Transverse colon (tissue), 4 donors: ENCODE data around the gene PFN2. TPM values are rescaled to one million over a fixed set of nuclear protein-coding genes. Genes with fewer than 3 reads are reported as not detected.
"Not testable (repeated sequence)": the region's sequence is repeated elsewhere in the genome, so short reads cannot be mapped to it uniquely, and the experiment has no call there.

Experiments used
- DNase-seq: peaks from one replicate; pipeline ENCODE4 v3.0.0-alpha.2; 2019
- H3K27ac ChIP-seq, 4 donors: fragments of 200-600 bp; sonication (generic); 2 replicates each; pipeline ENCODE4 v1.5.1; 2016 to 2018; ENCODE audit warnings: inconsistent platforms in 4 of 4
- H3K27me3 ChIP-seq: fragments of 200-600 bp; sonication (generic); 2 replicates; pipeline ENCODE4 v1.5.1; 2017; ENCODE audit warnings: inconsistent platforms
- H3K36me3 ChIP-seq, 4 donors: fragments of 200-600 bp; sonication (generic); 2 replicates each; pipeline ENCODE4 v1.5.1; 2017 to 2019; ENCODE audit warnings: inconsistent platforms in 4 of 4
- H3K4me1 ChIP-seq, 4 donors: fragments of 200-600 bp; sonication (generic); 2 replicates each; pipeline ENCODE4 v1.5.1; 2017 to 2020; ENCODE audit warnings: inconsistent platforms in 4 of 4
- H3K4me3 ChIP-seq, 4 donors: fragments of 200-600 bp; sonication (generic); 1 replicate in 1 of 4; 2 replicates in 3 of 4; pipeline versions ENCODE4 v1.5.1 to v1.6.1; 2017 to 2019; ENCODE audit warnings: inconsistent platforms in 4 of 4
- H3K9me3 ChIP-seq, 2 donors: fragments of 200-600 bp; sonication (generic); 2 replicates each; pipeline ENCODE4 v1.5.1; 2017 to 2019; ENCODE audit warnings: inconsistent platforms in 2 of 2
- CTCF ChIP-seq, 5 experiments: fragments of 200-600 bp in 3 of 5; fragments of 450-650 bp in 2 of 5; sonication (generic) in 3 of 5; IDR thresholded peaks; 1 replicate in 2 of 5; 2 replicates in 3 of 5; pipeline ENCODE4 v1.5.1; 2016 to 2017; ENCODE audit warnings: antibody characterized with exemption in 5 of 5, inconsistent platforms in 3 of 5, mild to moderate bottlenecking in 2 of 5, moderate library complexity in 1 of 5
- EP300 ChIP-seq: sonication (generic); formaldehyde crosslinking; IDR thresholded peaks from one replicate; pipeline ENCODE4 v1.6.1; 2017; ENCODE audit warnings: antibody characterized with exemption, low read depth
- POLR2A ChIP-seq: fragments of 450-650 bp; IDR thresholded peaks from one replicate; pipeline ENCODE4 v1.6.1; 2016; ENCODE audit warnings: antibody characterized with exemption, mild to moderate bottlenecking, moderate library complexity
- POLR2AphosphoS5 ChIP-seq, 3 donors: sonication (generic); formaldehyde crosslinking; IDR thresholded peaks; one replicate each; pipeline ENCODE4 v1.6.1; 2016; ENCODE audit warnings: antibody characterized with exemption in 3 of 3
- WGBS, 2 donors: methylation state at CpG; one replicate each; pipeline ENCODE4 v1.1.5; 2018; ENCODE audit warnings: low coverage in 1 of 2; 5-methylcytosine and 5-hydroxymethylcytosine counted together
- in situ Hi-C, 4 donors: fragments of 200-750 bp; cut with MboI; loops; one replicate each; pipeline versions ENCODE4 v1.15.0 to v1.15.1; 2017; ENCODE audit warnings: low sequenced_read_pairs in 3 of 4, low pct_ligation_motif_present in 1 of 4, low pct_unique_long_range_greater_than_20kb in 1 of 4
- intact Hi-C: fragments of 100-400 bp; cut with DNase I; formaldehyde crosslinking; loops from one replicate; pipeline ENCODE4 v1.15.1; 2023; ENCODE audit warnings: low total_unique reads
- total RNA-seq, 4 donors: library from RNA; depleted of rRNA; stranded (reverse); fragments of >200 nt; gene quantifications; one replicate each; pipeline ENCODE4 v1.1.0, GENCODE V29; 2016

PFN2 gene
- total RNA-seq, 4 donors from 2014 or later, result 14.1 to 49.1 (median 42.6) TPM

GRCh38 chr3:149955449-149955848, 15.2 kb downstream of the PFN2 start:
- no peak overlapping the region for H3K4me3 ChIP-seq
- H3K27me3 ChIP-seq, result no peaks in the 10 kb centered on the region
- intact Hi-C loops (no loop called here), in situ Hi-C loops (loop anchor here (10.0 to 25.0 kb wide), 5 partner anchors 229 to 557 kb away; partner anchors contain the start of gene TSC22D2 (in 1 of the 4))
- no peaks in the 10 kb centered on the region for H3K36me3 ChIP-seq
- H3K4me1 ChIP-seq, result peaks cover 0 to 18% (median 8%) of the 10 kb centered on the region in 4 donors
- WGBS, 2 donors, result 77 to 80% methylated on average over 2 of the region's 2 CpGs
- H3K9me3 ChIP-seq, result no peaks in the 10 kb centered on the region
- no peak for DNase-seq
- H3K27ac ChIP-seq, result no peak overlapping the region
- no peak for TF ChIP-seq EP300
- TF ChIP-seq POLR2AphosphoS5 (IDR thresholded peaks at IDR 0.05), result no peak
- TF ChIP-seq POLR2A, result no peak
- TF ChIP-seq CTCF (IDR thresholded peaks at IDR 0.05), result no peak

GRCh38 chr3:149954812-149955211, 15.9 kb downstream of the PFN2 start:
- Histone ChIP-seq H3K36me3 (no peaks in the 10 kb centered on the region), H3K4me3 (no peak overlapping the region), H3K9me3 (no peaks in the 10 kb centered on the region), H3K27me3 (no peaks in the 10 kb centered on the region), H3K27ac (no peak overlapping the region), H3K4me1 (peaks cover 0 to 18% (median 8%) of the 10 kb centered on the region in 4 donors)
- DNase-seq, result no peak
- WGBS, 2 donors, result 63 to 78% methylated on average over 1 of the region's 1 CpG
- intact Hi-C loops, result no loop called here
- in situ Hi-C loops, result loop anchor here (10.0 to 25.0 kb wide), 5 partner anchors 230 to 557 kb away; partner anchors contain the start of gene TSC22D2 (in 1 of the 4)
- TF ChIP-seq CTCF (IDR thresholded peaks at IDR 0.05) (no peak), EP300 (no peak)

GRCh38 chr3:149949181-149949580, 21.5 kb downstream of the PFN2 start:
- H3K27me3 ChIP-seq, result no peaks in the 10 kb centered on the region
- no peaks in the 10 kb centered on the region for H3K9me3 ChIP-seq
- in situ Hi-C loops (no loop called here), intact Hi-C loops (no loop called here)
- 90 to 98% methylated on average over 2 of the region's 2 CpGs for WGBS, 2 donors
- H3K36me3 ChIP-seq, result no peaks in the 10 kb centered on the region
- H3K4me3 ChIP-seq, result no peak overlapping the region
- H3K4me1 ChIP-seq, result no peaks in the 10 kb centered on the region
- no peak for DNase-seq
- no peak for TF ChIP-seq POLR2A
- no peak for TF ChIP-seq CTCF (IDR thresholded peaks at IDR 0.05)
- TF ChIP-seq POLR2AphosphoS5 (IDR thresholded peaks at IDR 0.05), result no peak
- TF ChIP-seq EP300, result no peak
- H3K27ac ChIP-seq, result no peak overlapping the region

- no peaks in the 10 kb centered on the region for H3K4me1 ChIP-seq
- no peaks in the 10 kb centered on the region for H3K27me3 ChIP-seq
- no peaks in the 10 kb centered on the region for H3K9me3 ChIP-seq
- WGBS, 2 donors, result 91 to 97% methylated on average over 5 to 7 of the region's 7 CpGs
- H3K36me3 ChIP-seq, result no peaks in the 10 kb centered on the region
- H3K4me3 ChIP-seq, result no peak overlapping the region
- intact Hi-C loops, result no loop called here
- TF ChIP-seq EP300 (no peak), POLR2A (no peak), POLR2AphosphoS5 (IDR thresholded peaks at IDR 0.05) (no peak), CTCF (IDR thresholded peaks at IDR 0.05) (no peak)
- in situ Hi-C loops, result no loop called here
- H3K27ac ChIP-seq, result no peak overlapping the region
- no peak for DNase-seq
These were observed 23.5 kb downstream of the PFN2 start for GRCh38 chr3:149947231-149947630.

GRCh38 chr3:149943966-149944365, 26.7 kb downstream of the PFN2 start:
- intact Hi-C loops, H3K36me3 ChIP-seq, in situ Hi-C loops, H3K27me3 ChIP-seq, H3K4me3 ChIP-seq, H3K4me1 ChIP-seq, H3K27ac ChIP-seq, DNase-seq, H3K9me3 ChIP-seq: not testable (repeated sequence)
- WGBS, 2 donors, result 96 to 100% methylated on average over 3 of the region's 3 CpGs
